Measurements from ENCODE around the gene RBMS3. TPM values are rescaled to one million over a fixed set of nuclear protein-coding genes. Genes with fewer than 3 reads are reported as not detected.

Gene RBMS3
- total RNA-seq, 1 donor from 2014 or later = 33.0 TPM

- Histone ChIP-seq H2AFZ (ENCODE audit: low read depth, low read length) (no peak overlapping the region), H3K9me3 (ENCODE audit: insufficient read depth, low read depth, low read length) (no peaks in the 10 kb centered on the region), H4K20me1 (ENCODE audit: insufficient read depth, low read length) (no peaks in the 10 kb centered on the region), H3K36me3 (ENCODE audit: insufficient read depth, low read length) (no peaks in the 10 kb centered on the region), H3K9ac (ENCODE audit: low read length) (no peak overlapping the region), H3K79me2 (ENCODE audit: insufficient read depth, low read length) (no peaks in the 10 kb centered on the region), H3K4me2 (ENCODE audit: low read length) (peak overlapping the region; percentile 73), H3K27ac (ENCODE audit: low read depth, low read length) (peak overlapping the region; percentile 6), H3K4me3 (ENCODE audit: insufficient read depth, low read depth, low read length) (peak overlapping the region; percentile 7), H3K4me1 (ENCODE audit: insufficient read depth, low read length) (peaks cover 27% of the 10 kb centered on the region), H3K27me3 (ENCODE audit: insufficient read depth, low read length) (no peaks in the 10 kb centered on the region)
- H3K27ac Mint-ChIP-seq (ENCODE audit: unreplicated experiment) = no peak overlapping the region
- TF ChIP-seq EZH2 (IDR thresholded peaks at IDR 0.05; ENCODE audit: insufficient read depth, low read length) = no peak
- no peak for TF ChIP-seq CTCF (IDR thresholded peaks at IDR 0.05; ENCODE audit: insufficient read depth, low read depth, low read length)
- peaks cover 2% of the 10 kb centered on the region for H3K9me3 Mint-ChIP-seq (ENCODE audit: unreplicated experiment)
- FAIRE-seq = no peak
- H3K4me1 Mint-ChIP-seq (ENCODE audit: low read depth, unreplicated experiment) = peaks cover 35% of the 10 kb centered on the region
- no peak for DNase-seq (ENCODE audit: low read depth)
- H3K4me3 Mint-ChIP-seq (ENCODE audit: unreplicated experiment) = no peak overlapping the region
- H3K27me3 Mint-ChIP-seq (ENCODE audit: low read depth, unreplicated experiment) = no peaks in the 10 kb centered on the region
- no peaks in the 10 kb centered on the region for H3K36me3 Mint-ChIP-seq (ENCODE audit: low read depth, unreplicated experiment)
Observed at GRCh38 chr3:29514912-29515311, 234.0 kb downstream of the RBMS3 start.

GRCh38 chr3:29515451-29515850, 234.6 kb downstream of the RBMS3 start:
- Histone ChIP-seq H3K79me2 (ENCODE audit: insufficient read depth, low read length) (no peaks in the 10 kb centered on the region), H3K36me3 (ENCODE audit: insufficient read depth, low read length) (no peaks in the 10 kb centered on the region), H3K27ac (ENCODE audit: low read depth, low read length) (peak overlapping the region; percentile 29), H3K9ac (ENCODE audit: low read length) (no peak overlapping the region), H3K9me3 (ENCODE audit: insufficient read depth, low read depth, low read length) (no peaks in the 10 kb centered on the region), H4K20me1 (ENCODE audit: insufficient read depth, low read length) (no peaks in the 10 kb centered on the region), H3K4me3 (ENCODE audit: insufficient read depth, low read depth, low read length) (no peak overlapping the region), H3K4me2 (ENCODE audit: low read length) (peak overlapping the region; percentile 73), H3K27me3 (ENCODE audit: insufficient read depth, low read length) (no peaks in the 10 kb centered on the region), H3K4me1 (ENCODE audit: insufficient read depth, low read length) (peaks cover 27% of the 10 kb centered on the region), H2AFZ (ENCODE audit: low read depth, low read length) (no peak overlapping the region)
- no peak for TF ChIP-seq EZH2 (IDR thresholded peaks at IDR 0.05; ENCODE audit: insufficient read depth, low read length)
- no peak for TF ChIP-seq CTCF (IDR thresholded peaks at IDR 0.05; ENCODE audit: insufficient read depth, low read depth, low read length)
- H3K27ac Mint-ChIP-seq (ENCODE audit: unreplicated experiment) = peak overlapping the region; percentile 50
- H3K4me1 Mint-ChIP-seq (ENCODE audit: low read depth, unreplicated experiment) = peaks cover 35% of the 10 kb centered on the region
- H3K27me3 Mint-ChIP-seq (ENCODE audit: low read depth, unreplicated experiment) = no peaks in the 10 kb centered on the region
- FAIRE-seq (peak; percentile 97), DNase-seq (ENCODE audit: low read depth) (peak; percentile 78)
- H3K9me3 Mint-ChIP-seq (ENCODE audit: unreplicated experiment) = peaks cover 2% of the 10 kb centered on the region
- H3K36me3 Mint-ChIP-seq (ENCODE audit: low read depth, unreplicated experiment) = no peaks in the 10 kb centered on the region
- no peak overlapping the region for H3K4me3 Mint-ChIP-seq (ENCODE audit: unreplicated experiment)

GRCh38 chr3:29516164-29516563, 235.3 kb downstream of the RBMS3 start:
- H3K4me3 ChIP-seq (ENCODE audit: insufficient read depth, low read depth, low read length) = no peak overlapping the region
- H3K79me2 ChIP-seq (ENCODE audit: insufficient read depth, low read length) = no peaks in the 10 kb centered on the region
- peaks cover 27% of the 10 kb centered on the region for H3K4me1 ChIP-seq (ENCODE audit: insufficient read depth, low read length)
- peak overlapping the region; percentile 29 for H3K27ac ChIP-seq (ENCODE audit: low read depth, low read length)
- H3K9ac ChIP-seq (ENCODE audit: low read length) = no peak overlapping the region
- Mint-ChIP-seq H3K4me1 (ENCODE audit: low read depth, unreplicated experiment) (peaks cover 41% of the 10 kb centered on the region), H3K9me3 (ENCODE audit: unreplicated experiment) (peaks cover 2% of the 10 kb centered on the region), H3K36me3 (ENCODE audit: low read depth, unreplicated experiment) (no peaks in the 10 kb centered on the region), H3K4me3 (ENCODE audit: unreplicated experiment) (no peak overlapping the region), H3K27me3 (ENCODE audit: low read depth, unreplicated experiment) (no peaks in the 10 kb centered on the region), H3K27ac (ENCODE audit: unreplicated experiment) (peak overlapping the region; percentile 50)
- no peaks in the 10 kb centered on the region for H3K27me3 ChIP-seq (ENCODE audit: insufficient read depth, low read length)
- no peaks in the 10 kb centered on the region for H4K20me1 ChIP-seq (ENCODE audit: insufficient read depth, low read length)
- H3K9me3 ChIP-seq (ENCODE audit: insufficient read depth, low read depth, low read length) = no peaks in the 10 kb centered on the region
- TF ChIP-seq CTCF (IDR thresholded peaks at IDR 0.05; ENCODE audit: insufficient read depth, low read depth, low read length) (no peak), EZH2 (IDR thresholded peaks at IDR 0.05; ENCODE audit: insufficient read depth, low read length) (no peak)
- no peak overlapping the region for H2AFZ ChIP-seq (ENCODE audit: low read depth, low read length)
- DNase-seq (ENCODE audit: low read depth) (no peak), FAIRE-seq (no peak)
- no peaks in the 10 kb centered on the region for H3K36me3 ChIP-seq (ENCODE audit: insufficient read depth, low read length)
- peak overlapping the region; percentile 73 for H3K4me2 ChIP-seq (ENCODE audit: low read length)
